ENCODE results near the gene GPR108.

DNA sequence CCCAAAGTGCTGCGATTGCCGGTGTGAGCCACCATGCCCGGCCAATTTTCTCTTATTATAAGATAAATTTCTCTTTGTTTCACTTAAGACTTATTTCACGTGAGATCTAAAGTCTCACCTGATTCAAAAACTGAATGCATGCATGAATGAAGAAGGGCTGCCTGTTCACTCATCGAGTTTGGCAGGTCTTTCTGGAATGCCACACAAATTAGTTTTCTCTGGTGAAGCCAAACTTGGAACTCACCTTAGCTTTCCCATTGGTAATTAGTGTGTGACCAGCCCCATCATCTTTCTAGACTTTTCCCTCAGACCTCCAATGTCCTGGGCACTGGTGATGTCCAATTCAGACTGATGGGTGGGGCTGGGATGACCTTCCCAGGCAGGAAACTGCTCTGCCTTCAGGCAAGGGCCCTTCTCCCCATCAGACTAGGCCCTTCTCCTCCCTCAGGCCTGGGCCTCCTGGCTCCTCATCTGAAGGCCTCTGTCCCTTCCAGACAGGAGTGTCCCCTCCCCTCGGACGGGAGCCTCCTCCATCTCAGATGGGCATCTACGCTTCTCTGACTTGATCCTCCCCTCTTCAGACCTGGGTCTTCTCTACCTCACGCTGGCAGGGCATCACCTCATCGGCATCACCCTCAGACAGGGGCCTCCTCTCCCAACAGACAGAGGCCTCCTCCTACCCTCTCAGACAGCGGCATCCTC lies 31.3 kb downstream of the GPR108 start:
- TF ChIP-seq POLR2A (IDR thresholded peaks at IDR 0.05; ENCODE audit: low read length) (no peak), GATA1 (IDR thresholded peaks at IDR 0.05; ENCODE audit: low read depth, low read length) (no peak)

All from erythroblast (primary cell).